Measurements from ENCODE around the gene TMEM247. TPM values are rescaled to one million over a fixed set of nuclear protein-coding genes. Genes with fewer than 3 reads are reported as not detected.

TMEM247 gene
- total RNA-seq, 2 donors from 2014 or later = not detected

DNA sequence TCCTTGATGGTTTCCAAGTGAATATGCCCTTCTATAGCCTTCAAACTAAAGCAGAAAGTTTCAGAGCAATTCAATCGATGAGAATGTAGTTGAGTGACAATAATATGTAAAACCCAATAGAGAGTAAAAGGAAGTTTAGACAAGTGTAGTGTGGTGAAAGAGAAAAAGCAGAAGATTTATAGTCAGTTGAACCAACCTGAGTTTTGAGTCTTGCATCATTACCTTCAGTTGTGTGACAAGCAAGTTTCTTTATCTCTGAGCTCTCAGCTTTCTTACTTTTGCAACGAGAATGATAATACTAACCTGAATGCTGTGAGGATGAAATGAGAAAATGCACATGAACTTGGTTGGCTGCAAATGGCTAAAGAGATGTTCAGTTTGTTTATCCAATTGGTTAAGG lies 40.6 kb upstream of the TMEM247 start:
- no peak overlapping the region for H3K4me3 Mint-ChIP-seq
- H3K36me3 ChIP-seq (ENCODE audit: control insufficient read depth, insufficient read depth, low read length) = no peaks in the 10 kb centered on the region
- H3K4me1 ChIP-seq (ENCODE audit: control insufficient read depth, insufficient read depth, low read length) = no peaks in the 10 kb centered on the region
- peaks cover 9% of the 10 kb centered on the region for H3K27me3 ChIP-seq (ENCODE audit: control insufficient read depth, insufficient read depth, low read length, poor library complexity, severe bottlenecking)
- DNase-seq = no peak
- no peaks in the 10 kb centered on the region for H3K9me3 Mint-ChIP-seq
- H3K9ac ChIP-seq (ENCODE audit: extremely low read depth, low read length, poor library complexity, severe bottlenecking) = no peak overlapping the region
- no peak overlapping the region for H3K27ac Mint-ChIP-seq
- no peak overlapping the region for H3K27ac ChIP-seq (ENCODE audit: low read depth, low read length)
- H3K36me3 Mint-ChIP-seq (ENCODE audit: low read depth) = no peaks in the 10 kb centered on the region
- H3K4me1 Mint-ChIP-seq = peaks cover 6% of the 10 kb centered on the region
- H3K9me3 ChIP-seq (ENCODE audit: control insufficient read depth, low read length) = no peaks in the 10 kb centered on the region
- H3K4me3 ChIP-seq (ENCODE audit: low read length) = no peak overlapping the region
- H3K27me3 Mint-ChIP-seq (ENCODE audit: insufficient read depth) = peaks cover 2% of the 10 kb centered on the region
- TF ChIP-seq, protein P1, sequence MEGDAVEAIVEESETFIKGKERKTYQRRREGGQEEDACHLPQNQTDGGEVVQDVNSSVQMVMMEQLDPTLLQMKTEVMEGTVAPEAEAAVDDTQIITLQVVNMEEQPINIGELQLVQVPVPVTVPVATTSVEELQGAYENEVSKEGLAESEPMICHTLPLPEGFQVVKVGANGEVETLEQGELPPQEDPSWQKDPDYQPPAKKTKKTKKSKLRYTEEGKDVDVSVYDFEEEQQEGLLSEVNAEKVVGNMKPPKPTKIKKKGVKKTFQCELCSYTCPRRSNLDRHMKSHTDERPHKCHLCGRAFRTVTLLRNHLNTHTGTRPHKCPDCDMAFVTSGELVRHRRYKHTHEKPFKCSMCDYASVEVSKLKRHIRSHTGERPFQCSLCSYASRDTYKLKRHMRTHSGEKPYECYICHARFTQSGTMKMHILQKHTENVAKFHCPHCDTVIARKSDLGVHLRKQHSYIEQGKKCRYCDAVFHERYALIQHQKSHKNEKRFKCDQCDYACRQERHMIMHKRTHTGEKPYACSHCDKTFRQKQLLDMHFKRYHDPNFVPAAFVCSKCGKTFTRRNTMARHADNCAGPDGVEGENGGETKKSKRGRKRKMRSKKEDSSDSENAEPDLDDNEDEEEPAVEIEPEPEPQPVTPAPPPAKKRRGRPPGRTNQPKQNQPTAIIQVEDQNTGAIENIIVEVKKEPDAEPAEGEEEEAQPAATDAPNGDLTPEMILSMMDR (conservative IDR thresholded peaks at IDR 0.05) = no peak
- 92 to 100% methylated on average over 2 of the region's 2 CpGs for WGBS, 2 experiments (ENCODE audit: insufficient coverage in 1 of 2, insufficient read length in 1 of 2)

DNA sequence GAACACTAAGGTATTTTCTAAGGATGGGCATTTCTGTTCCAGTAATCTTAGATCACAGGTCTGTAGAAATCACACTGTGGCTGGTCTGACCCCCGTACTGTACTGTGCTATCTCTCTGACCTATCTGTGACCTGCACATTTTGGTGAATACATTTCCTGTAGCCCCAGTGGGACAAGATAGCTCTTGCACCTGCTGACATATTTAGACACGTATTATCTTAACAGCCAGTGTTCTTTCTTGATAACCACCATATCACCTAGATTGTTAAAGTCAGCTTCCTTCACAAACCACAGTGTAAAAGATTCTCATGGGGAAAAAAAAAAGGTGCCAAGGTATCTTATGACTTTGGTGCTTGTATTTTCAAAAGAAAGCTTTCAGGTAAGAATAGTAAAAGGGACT lies 39.8 kb upstream of the TMEM247 start:
- no peak overlapping the region for H3K4me3 ChIP-seq (ENCODE audit: low read length)
- H3K4me3 Mint-ChIP-seq = no peak overlapping the region
- H3K4me1 ChIP-seq (ENCODE audit: control insufficient read depth, insufficient read depth, low read length) = no peaks in the 10 kb centered on the region
- no peaks in the 10 kb centered on the region for H3K9me3 ChIP-seq (ENCODE audit: control insufficient read depth, low read length)
- H3K27ac ChIP-seq (ENCODE audit: low read depth, low read length) = no peak overlapping the region
- H3K27me3 Mint-ChIP-seq (ENCODE audit: insufficient read depth) = peaks cover 2% of the 10 kb centered on the region
- H3K27me3 ChIP-seq (ENCODE audit: control insufficient read depth, insufficient read depth, low read length, poor library complexity, severe bottlenecking) = peaks cover 9% of the 10 kb centered on the region
- 86 to 93% methylated on average over 1 to 2 of the region's 2 CpGs for WGBS, 2 experiments (ENCODE audit: insufficient coverage in 1 of 2, insufficient read length in 1 of 2)
- H3K9ac ChIP-seq (ENCODE audit: extremely low read depth, low read length, poor library complexity, severe bottlenecking) = no peak overlapping the region
- H3K36me3 Mint-ChIP-seq (ENCODE audit: low read depth) = no peaks in the 10 kb centered on the region
- peaks cover 6% of the 10 kb centered on the region for H3K4me1 Mint-ChIP-seq
- no peaks in the 10 kb centered on the region for H3K36me3 ChIP-seq (ENCODE audit: control insufficient read depth, insufficient read depth, low read length)
- H3K9me3 Mint-ChIP-seq = no peaks in the 10 kb centered on the region
- no peak for DNase-seq
- TF ChIP-seq, protein P1 (conservative IDR thresholded peaks at IDR 0.05) = no peak
- no peak overlapping the region for H3K27ac Mint-ChIP-seq

DNA sequence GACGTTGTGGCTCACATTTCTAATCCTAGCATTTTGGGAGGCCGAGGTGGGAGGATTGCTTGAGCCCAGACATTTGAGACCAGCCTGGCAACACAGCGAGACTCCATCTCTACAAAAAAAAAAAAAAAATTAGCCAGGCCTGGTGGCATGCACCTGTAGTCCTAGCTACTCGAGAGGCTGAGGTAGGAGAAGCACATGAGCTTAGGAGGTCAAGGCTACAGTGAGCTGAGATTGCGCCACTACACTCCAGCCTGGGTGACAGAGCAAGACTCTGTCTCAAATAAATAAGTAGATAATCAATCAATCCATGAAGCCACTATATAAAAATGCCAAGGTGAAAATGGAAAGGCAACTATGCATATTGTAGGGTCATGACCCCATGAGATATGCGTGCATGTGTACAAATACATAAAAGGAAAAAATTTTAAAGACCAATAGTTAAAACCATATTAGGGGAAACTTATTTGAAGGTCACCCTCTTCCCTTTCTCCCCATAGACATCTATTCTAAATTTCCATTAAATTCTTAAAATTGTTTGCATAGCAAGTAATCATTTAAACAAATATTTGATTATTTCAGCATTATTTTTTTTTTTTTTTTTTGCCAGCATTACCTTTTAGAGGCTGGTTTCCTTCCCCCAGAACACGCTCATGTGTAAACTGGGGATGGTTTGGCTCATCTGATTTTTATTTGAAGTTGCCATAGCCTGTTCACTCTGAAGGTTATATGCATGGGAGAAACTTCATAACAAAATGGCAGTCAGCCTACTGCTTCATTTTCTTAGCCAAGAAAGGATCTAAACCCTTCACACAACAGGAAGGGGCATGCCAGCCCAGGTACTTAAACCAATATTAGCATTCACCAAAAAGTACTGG lies 37.3 kb upstream of the TMEM247 start:
- TF ChIP-seq, protein P1 (conservative IDR thresholded peaks at IDR 0.05) = no peak
- H3K9ac ChIP-seq (ENCODE audit: extremely low read depth, low read length, poor library complexity, severe bottlenecking) = no peak overlapping the region
- no peak overlapping the region for H3K4me3 ChIP-seq (ENCODE audit: low read length)

More for the DNA sequence above, 37.3 kb upstream of the TMEM247 start:
- Mint-ChIP-seq H3K36me3 (ENCODE audit: low read depth) (no peaks in the 10 kb centered on the region), H3K9me3 (no peaks in the 10 kb centered on the region), H3K27ac (no peak overlapping the region), H3K27me3 (ENCODE audit: insufficient read depth) (no peaks in the 10 kb centered on the region), H3K4me1 (no peaks in the 10 kb centered on the region), H3K4me3 (no peak overlapping the region)
- Histone ChIP-seq H3K9me3 (ENCODE audit: control insufficient read depth, low read length) (no peaks in the 10 kb centered on the region), H3K4me1 (ENCODE audit: control insufficient read depth, insufficient read depth, low read length) (no peaks in the 10 kb centered on the region), H3K36me3 (ENCODE audit: control insufficient read depth, insufficient read depth, low read length) (no peaks in the 10 kb centered on the region), H3K27me3 (ENCODE audit: control insufficient read depth, insufficient read depth, low read length, poor library complexity, severe bottlenecking) (peaks cover 9% of the 10 kb centered on the region), H3K27ac (ENCODE audit: low read depth, low read length) (no peak overlapping the region)
- 81 to 93% methylated on average over 3 to 7 of the region's 7 CpGs for WGBS, 2 experiments (ENCODE audit: insufficient coverage in 1 of 2, insufficient read length in 1 of 2)
- no peak for DNase-seq
